ENCODE data around the gene MEIS2. TPM values are rescaled to one million over a fixed set of nuclear protein-coding genes. Genes with fewer than 3 reads are reported as not detected.

The MEIS2 gene
- total and polyA plus RNA-seq, 2 of the 13 experiments (the other 11 are each of a cell fraction or from before 2014, with no cell fraction given) = 10.7 to 12.4 TPM

DNA sequence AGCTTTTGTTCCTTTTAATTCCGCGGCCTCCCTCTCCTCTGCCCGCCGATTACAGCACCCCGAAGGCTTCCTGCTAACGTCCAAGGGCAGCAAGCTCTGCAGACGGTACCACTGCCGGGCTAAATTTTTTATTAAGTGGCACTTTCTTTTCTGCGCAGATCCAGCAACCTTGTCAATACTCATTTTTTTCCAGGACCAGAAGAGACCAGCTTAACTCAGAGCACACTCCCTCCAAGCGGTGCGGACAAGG is 542 bp upstream of the MEIS2 start (continued):
- TF ChIP-seq PCBP2 (optimal IDR thresholded peaks at IDR 0.05; ENCODE audit: low read depth, low read length, poor library complexity, severe bottlenecking) = peak; percentile 46
- TF ChIP-seq ZNF777 (CRISPR knock-in tag; IDR thresholded peaks at IDR 0.05) = 0 out of 2 replicates have a peak, but pooled peaks have one; percentile 44
- TF ChIP-seq, protein P1, sequence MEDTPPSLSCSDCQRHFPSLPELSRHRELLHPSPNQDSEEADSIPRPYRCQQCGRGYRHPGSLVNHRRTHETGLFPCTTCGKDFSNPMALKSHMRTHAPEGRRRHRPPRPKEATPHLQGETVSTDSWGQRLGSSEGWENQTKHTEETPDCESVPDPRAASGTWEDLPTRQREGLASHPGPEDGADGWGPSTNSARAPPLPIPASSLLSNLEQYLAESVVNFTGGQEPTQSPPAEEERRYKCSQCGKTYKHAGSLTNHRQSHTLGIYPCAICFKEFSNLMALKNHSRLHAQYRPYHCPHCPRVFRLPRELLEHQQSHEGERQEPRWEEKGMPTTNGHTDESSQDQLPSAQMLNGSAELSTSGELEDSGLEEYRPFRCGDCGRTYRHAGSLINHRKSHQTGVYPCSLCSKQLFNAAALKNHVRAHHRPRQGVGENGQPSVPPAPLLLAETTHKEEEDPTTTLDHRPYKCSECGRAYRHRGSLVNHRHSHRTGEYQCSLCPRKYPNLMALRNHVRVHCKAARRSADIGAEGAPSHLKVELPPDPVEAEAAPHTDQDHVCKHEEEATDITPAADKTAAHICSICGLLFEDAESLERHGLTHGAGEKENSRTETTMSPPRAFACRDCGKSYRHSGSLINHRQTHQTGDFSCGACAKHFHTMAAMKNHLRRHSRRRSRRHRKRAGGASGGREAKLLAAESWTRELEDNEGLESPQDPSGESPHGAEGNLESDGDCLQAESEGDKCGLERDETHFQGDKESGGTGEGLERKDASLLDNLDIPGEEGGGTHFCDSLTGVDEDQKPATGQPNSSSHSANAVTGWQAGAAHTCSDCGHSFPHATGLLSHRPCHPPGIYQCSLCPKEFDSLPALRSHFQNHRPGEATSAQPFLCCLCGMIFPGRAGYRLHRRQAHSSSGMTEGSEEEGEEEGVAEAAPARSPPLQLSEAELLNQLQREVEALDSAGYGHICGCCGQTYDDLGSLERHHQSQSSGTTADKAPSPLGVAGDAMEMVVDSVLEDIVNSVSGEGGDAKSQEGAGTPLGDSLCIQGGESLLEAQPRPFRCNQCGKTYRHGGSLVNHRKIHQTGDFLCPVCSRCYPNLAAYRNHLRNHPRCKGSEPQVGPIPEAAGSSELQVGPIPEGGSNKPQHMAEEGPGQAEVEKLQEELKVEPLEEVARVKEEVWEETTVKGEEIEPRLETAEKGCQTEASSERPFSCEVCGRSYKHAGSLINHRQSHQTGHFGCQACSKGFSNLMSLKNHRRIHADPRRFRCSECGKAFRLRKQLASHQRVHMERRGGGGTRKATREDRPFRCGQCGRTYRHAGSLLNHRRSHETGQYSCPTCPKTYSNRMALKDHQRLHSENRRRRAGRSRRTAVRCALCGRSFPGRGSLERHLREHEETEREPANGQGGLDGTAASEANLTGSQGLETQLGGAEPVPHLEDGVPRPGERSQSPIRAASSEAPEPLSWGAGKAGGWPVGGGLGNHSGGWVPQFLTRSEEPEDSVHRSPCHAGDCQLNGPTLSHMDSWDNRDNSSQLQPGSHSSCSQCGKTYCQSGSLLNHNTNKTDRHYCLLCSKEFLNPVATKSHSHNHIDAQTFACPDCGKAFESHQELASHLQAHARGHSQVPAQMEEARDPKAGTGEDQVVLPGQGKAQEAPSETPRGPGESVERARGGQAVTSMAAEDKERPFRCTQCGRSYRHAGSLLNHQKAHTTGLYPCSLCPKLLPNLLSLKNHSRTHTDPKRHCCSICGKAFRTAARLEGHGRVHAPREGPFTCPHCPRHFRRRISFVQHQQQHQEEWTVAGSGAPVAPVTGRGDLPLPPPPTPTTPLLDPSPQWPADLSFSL (CRISPR knock-in tag; IDR thresholded peaks at IDR 0.05) = peak; percentile 4; the same call in 1 of the 2 replicates
- peak; percentile 64 for TF ChIP-seq SRSF1 (optimal IDR thresholded peaks at IDR 0.05; ENCODE audit: low read depth, low read length)
- TF ChIP-seq, protein P2, sequence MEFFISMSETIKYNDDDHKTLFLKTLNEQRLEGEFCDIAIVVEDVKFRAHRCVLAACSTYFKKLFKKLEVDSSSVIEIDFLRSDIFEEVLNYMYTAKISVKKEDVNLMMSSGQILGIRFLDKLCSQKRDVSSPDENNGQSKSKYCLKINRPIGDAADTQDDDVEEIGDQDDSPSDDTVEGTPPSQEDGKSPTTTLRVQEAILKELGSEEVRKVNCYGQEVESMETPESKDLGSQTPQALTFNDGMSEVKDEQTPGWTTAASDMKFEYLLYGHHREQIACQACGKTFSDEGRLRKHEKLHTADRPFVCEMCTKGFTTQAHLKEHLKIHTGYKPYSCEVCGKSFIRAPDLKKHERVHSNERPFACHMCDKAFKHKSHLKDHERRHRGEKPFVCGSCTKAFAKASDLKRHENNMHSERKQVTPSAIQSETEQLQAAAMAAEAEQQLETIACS (CRISPR knock-in tag; IDR thresholded peaks at IDR 0.05) = peak; percentile 74; the same call in 1 of the 2 replicates
- no peak for TF ChIP-seq HNF4A (CRISPR knock-in tag; IDR thresholded peaks at IDR 0.05)
- TF ChIP-seq ZKSCAN5 (CRISPR knock-in tag; IDR thresholded peaks at IDR 0.05) = no peak
- TF ChIP-seq, protein P3, sequence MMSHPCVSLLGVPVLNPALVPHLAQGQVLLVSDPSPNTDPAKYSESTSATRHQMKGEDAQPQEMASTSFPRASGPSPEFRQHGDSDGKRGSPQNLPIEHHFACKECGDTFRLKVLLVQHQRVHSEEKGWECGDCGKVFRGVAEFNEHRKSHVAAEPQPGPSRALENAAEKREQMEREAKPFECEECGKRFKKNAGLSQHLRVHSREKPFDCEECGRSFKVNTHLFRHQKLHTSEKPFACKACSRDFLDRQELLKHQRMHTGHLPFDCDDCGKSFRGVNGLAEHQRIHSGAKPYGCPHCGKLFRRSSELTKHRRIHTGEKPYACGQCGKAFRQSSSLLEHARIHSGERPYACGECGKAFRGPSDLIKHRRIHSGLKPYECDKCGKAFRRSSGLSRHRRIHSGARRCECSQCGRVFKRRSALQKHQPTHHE (CRISPR knock-in tag; IDR thresholded peaks at IDR 0.05; ENCODE audit: borderline replicate concordance) = peak; percentile 12; the same call in 1 of the 2 replicates

All from HepG2 (cell line).